GM20000 (cell line): ENCODE data around the gene MRPS31.
A peak's percentile ranks its signal among the peaks of the same experiment; 100 is the strongest.

Experiments
- DNase-seq: peaks from one replicate; pipeline ENCODE4 v3.0.0; 2012; ENCODE audit warnings: low spot score
- TF ChIP-seq, protein P1 (sequence below): IDR thresholded peaks from 2 replicates; pipeline ENCODE4 v1.5.1; 2012; ENCODE audit warnings: mild to moderate bottlenecking, control low read depth; ENCODE audit errors: extremely low read depth, missing control alignments

Gene MRPS31

DNA sequence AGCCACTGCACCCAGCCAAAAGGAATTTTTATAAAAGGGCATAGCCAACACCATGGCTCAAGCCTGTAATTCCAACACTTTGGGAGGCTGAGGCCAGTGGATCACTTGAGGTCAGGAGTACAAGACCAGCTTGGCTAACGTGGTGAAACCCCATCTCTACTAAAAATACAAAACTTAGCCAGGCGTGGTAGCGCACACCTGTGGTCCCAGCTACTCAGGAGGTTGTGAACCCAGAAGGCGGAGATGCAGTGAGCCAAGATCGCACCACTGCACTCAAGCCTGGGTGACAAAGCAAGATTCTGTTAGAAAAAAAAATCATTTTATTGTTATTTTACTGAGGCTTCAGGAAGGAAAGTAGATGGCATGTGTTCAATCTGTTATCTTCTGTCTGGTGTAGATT, 73.3 kb downstream of the MRPS31 start:
- TF ChIP-seq, protein P1, sequence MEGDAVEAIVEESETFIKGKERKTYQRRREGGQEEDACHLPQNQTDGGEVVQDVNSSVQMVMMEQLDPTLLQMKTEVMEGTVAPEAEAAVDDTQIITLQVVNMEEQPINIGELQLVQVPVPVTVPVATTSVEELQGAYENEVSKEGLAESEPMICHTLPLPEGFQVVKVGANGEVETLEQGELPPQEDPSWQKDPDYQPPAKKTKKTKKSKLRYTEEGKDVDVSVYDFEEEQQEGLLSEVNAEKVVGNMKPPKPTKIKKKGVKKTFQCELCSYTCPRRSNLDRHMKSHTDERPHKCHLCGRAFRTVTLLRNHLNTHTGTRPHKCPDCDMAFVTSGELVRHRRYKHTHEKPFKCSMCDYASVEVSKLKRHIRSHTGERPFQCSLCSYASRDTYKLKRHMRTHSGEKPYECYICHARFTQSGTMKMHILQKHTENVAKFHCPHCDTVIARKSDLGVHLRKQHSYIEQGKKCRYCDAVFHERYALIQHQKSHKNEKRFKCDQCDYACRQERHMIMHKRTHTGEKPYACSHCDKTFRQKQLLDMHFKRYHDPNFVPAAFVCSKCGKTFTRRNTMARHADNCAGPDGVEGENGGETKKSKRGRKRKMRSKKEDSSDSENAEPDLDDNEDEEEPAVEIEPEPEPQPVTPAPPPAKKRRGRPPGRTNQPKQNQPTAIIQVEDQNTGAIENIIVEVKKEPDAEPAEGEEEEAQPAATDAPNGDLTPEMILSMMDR, result no peak
- no peak for DNase-seq

DNA sequence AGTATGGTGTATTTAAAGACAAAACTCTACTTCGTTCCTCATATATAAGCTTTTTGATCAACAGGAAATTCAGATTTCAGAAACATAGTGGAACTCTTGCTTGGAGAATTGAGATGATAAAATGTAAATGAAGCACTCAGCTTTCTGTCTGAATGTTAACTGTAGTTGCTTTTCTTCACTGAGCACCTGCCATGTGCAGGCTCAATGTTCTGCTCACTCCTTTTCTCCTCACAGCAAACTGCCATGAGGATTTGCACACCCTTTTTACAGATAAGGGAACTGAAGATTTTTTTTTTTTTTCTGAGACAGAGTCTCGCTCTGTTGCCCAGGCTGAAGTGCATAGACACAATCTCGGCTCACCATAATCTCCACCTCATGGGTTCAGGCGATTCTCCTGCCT, 76.6 kb downstream of the MRPS31 start:
- TF ChIP-seq, protein P1, result no peak
- DNase-seq, result no peak

DNA sequence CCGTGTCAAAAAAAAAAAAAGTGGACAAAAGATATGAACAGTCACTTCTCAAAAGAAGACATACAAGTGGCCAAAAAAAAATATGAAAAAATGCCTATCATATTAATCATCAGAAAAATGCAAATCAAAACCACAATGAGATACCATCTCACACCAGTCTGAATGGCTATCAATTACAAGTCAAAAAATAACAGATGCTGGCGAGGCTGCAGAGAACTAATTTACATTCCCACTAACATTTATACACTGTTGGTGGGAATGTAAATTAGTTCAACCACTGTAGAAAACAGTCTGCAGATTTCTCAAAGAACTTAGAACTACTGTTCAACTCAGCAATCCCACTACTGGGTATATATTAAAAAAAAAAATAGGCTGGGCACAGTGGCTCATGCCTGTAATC, 78.0 kb downstream of the MRPS31 start:
- TF ChIP-seq, protein P1, result no peak
- no peak for DNase-seq

DNA sequence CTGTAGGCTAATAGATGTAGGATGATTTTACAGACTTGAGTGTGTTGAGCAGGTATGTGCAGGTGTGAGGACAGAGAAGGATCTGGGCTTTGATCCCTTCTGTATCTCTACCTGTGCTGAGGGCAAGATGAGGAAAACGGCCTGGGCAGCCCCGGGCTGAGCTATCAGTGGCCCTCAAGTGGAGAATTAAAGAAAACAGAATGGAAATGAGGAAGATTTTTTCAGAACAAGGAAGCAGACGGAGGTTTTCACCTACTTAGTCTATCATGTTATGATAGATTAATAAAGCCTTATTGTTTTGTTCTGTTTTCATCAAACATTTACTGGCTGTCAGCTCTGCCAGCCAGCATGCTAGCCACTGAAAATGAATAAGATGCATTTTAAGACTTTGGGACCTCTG, 82.2 kb downstream of the MRPS31 start:
- TF ChIP-seq, protein P1, result no peak
- no peak for DNase-seq

DNA sequence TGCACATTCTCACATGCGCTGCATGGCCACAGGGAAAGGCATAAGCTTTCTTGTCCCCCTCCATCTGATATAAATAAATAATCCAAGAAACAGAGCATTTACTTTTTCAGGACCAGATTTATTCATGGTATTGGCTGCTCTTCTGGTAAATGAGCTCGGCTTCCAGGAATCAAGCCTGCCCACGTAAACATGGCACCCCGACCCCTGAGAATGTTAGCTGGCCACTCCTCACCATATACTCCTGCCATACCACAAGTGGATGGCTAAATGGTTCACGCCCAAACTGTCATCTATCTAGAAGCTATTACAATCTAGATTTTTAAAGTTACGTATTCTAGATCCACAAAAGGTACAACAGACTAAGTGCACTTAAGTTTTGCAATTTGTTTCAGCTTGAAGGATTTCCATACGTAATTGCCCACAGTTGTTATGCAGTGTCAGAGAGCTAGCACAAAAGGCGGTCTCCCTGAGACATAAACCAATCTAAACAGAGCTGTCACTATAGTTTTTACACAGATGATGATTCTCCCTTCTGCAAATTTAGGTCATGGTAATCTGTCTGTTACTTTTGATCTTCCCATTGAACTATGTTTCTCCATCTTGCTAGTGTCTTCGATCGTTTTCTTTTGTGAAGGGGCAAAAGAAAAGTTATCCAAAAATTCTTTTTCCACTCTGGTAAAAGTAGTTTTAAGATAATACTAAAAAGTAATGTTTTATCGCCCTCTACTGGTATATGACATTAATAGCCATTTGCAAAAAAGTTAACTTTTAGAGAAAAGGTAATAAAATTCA, 88.3 kb downstream of the MRPS31 start:
- DNase-seq, result no peak

DNA sequence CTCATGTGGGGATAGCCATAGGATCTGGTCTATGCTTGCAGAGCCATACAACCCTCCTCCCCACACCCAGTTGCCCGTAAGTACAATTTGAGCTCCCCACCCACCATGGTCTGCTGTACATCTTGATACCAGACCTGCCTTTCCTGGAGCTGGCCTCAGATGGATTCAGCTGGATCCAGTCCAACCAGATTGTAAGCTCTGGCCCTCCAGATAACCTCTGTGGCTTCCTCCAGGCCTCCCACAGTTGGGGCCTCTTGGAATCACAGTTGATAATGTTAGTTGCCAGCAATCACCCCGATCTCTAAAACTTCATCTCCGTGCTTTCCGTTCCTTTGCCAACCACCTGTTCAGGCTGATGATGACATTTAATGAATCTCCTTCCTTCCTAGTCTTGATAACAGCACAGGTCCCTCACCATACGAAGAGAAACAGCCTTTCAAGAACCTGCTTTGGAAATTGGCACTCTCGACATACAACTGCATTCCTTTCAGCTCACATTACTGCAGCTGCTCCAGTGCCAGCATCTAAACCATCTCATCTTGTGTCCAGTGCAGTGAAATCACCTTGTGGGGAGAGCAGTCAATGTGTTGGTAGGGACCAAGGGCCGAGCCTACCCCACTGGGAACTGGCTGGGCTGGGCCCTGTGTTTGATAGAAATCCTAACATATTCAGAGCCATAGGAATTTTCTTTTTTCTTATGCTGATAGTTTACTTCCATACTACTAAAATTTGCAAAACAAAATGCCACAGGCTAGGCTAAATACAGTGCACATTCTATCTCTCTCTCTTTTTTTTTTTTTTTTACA, 89.4 kb downstream of the MRPS31 start:
- TF ChIP-seq, protein P1, result no peak
- DNase-seq, result no peak

More for the DNA sequence above, 88.3 kb downstream of the MRPS31 start:
- TF ChIP-seq, protein P1, result peak; percentile 14
